Prostate gland (tissue), 2 donors: ENCODE results near the gene MAPKAPK3.

Experiments used
- CTCF ChIP-seq, 4 experiments: fragments of 200-600 bp in 2 of 4; fragments of 450-650 bp in 2 of 4; sonication (generic) in 2 of 4; IDR thresholded peaks; 1 replicate in 3 of 4; 2 replicates in 1 of 4; pipeline ENCODE4 v1.5.1; 2016 to 2019; ENCODE audit warnings: antibody characterized with exemption in 4 of 4, mild to moderate bottlenecking in 2 of 4, moderate library complexity in 2 of 4
- POLR2A ChIP-seq: fragments of 450-650 bp; IDR thresholded peaks from one replicate; pipeline ENCODE4 v1.6.1; 2016; ENCODE audit warnings: antibody characterized with exemption, mild to moderate bottlenecking

DNA sequence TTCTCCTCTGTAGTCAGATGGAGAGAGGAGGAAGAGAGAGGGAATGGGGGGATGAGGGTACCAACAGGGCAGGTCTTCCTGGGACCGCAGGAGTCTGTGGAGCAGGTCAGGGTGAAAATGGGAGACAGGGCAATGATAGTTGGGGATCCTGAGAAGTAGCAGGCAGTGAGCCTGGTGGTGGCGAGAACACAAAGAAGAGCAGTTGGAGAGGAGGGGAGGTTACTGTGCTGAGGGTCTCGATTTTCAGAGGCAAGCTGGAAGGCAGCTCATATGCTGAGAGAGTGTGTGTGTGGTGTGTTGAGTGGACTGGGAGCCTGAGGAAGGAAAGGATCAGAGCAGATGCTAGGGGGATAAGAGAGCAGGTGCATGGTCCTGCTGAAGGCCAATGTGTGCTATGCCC lies 55.7 kb downstream of the MAPKAPK3 start:
- TF ChIP-seq POLR2A (no peak), CTCF (IDR thresholded peaks at IDR 0.05) (no peak)
